C4-2B (cell line): Measurements from ENCODE around the gene YIPF2.

Source experiments
- H3K27ac ChIP-seq: fragments of 450-650 bp; 2 replicates; pipeline ENCODE4 v1.5.1; 2017
- CTCF ChIP-seq: fragments of 450-650 bp; conservative IDR thresholded peaks from 2 replicates; pipeline ENCODE4 v1.5.1; 2017; ENCODE audit warnings: mild to moderate bottlenecking
- ZFX ChIP-seq: fragments of 450-650 bp; IDR thresholded peaks from 2 replicates; pipeline ENCODE4 v1.6.1; 2017

YIPF2 gene

GRCh38 chr19:10913716-10914340 lies 14.6 kb downstream of the YIPF2 start:
- TF ChIP-seq CTCF: no peak
- no peak overlapping the region for H3K27ac ChIP-seq

- TF ChIP-seq CTCF (no peak), ZFX (no peak)
- no peak overlapping the region for H3K27ac ChIP-seq
Observed at GRCh38 chr19:10912619-10913018, 15.8 kb downstream of the YIPF2 start.

GRCh38 chr19:10911579-10912363 lies 16.7 kb downstream of the YIPF2 start:
- no peak overlapping the region for H3K27ac ChIP-seq
- TF ChIP-seq ZFX: no peak
- no peak for TF ChIP-seq CTCF

GRCh38 chr19:10908380-10908960 lies 20.0 kb downstream of the YIPF2 start:
- H3K27ac ChIP-seq: no peak overlapping the region
- no peak for TF ChIP-seq ZFX
- TF ChIP-seq CTCF: no peak

- no peak for TF ChIP-seq CTCF
- no peak for TF ChIP-seq ZFX
Observed at GRCh38 chr19:10907925-10908324, 20.5 kb downstream of the YIPF2 start.

GRCh38 chr19:10899151-10899653 lies 29.2 kb downstream of the YIPF2 start:
- peak overlapping the region; percentile 69 for H3K27ac ChIP-seq
- TF ChIP-seq ZFX (no peak; the same call in 1 of the 2 replicates), CTCF (no peak)

More at GRCh38 chr19:10907925-10908324, 20.5 kb downstream of the YIPF2 start:
- no peak overlapping the region for H3K27ac ChIP-seq

GRCh38 chr19:10898633-10899032 lies 29.8 kb downstream of the YIPF2 start:
- no peak for TF ChIP-seq ZFX
- TF ChIP-seq CTCF: no peak
- H3K27ac ChIP-seq: peak overlapping the region; percentile 69
